GM23248 (cell line): ENCODE results near the gene PFKFB4.

Experiments used
- EZH2 ChIP-seq: fragments of 200-600 bp; sonication (generic); IDR thresholded peaks from 2 replicates; pipeline ENCODE4 v1.6.1; 2018; ENCODE audit warnings: antibody characterized with exemption, mild to moderate bottlenecking; ENCODE audit not compliant: insufficient read depth, poor library complexity, severe bottlenecking
- EZH2phosphoT487 ChIP-seq: fragments of 200-600 bp; sonication (generic); IDR thresholded peaks from 2 replicates; pipeline ENCODE4 v1.6.1; 2018; ENCODE audit warnings: antibody characterized with exemption, moderate library complexity, mild to moderate bottlenecking, low read depth; ENCODE audit not compliant: insufficient read depth

DNA sequence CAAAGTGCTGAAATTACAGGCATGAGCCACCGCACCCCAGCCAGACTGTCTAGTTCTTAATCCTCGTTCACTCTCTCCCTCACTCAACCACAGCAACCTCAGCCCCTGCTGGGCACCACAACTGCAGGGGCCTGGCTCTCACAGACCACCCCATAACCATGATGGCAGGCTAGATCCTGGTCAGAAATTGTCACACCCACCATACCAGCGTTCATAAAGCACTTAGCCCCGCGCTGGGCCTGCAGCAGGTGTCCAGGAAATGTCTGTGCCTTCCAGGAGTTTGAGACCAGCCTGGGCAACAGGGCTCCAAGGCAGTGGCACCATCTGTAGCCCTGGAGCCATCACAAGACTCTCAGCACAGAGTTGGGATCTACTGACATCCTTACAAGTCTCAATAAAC lies 54.5 kb downstream of the PFKFB4 start:
- TF ChIP-seq EZH2phosphoT487 (no peak), EZH2 (no peak)
